GM21529 (cell line): Measurements from ENCODE around the gene ARAP2.

Experiments used
- ATAC-seq: cut with Tn5 transposase; IDR thresholded peaks from one replicate; pipeline ENCODE4 v1.9.1; 2021; ENCODE audit not compliant: unreplicated experiment

Gene ARAP2

GRCh38 chr4:36244257-36245082 is at the start of gene ARAP2:
TSS of gene ARAP2 (minus strand) at chr4:36244514. CDS start at chr4:36229486, 15,028 bp downstream.
- peak; percentile 57 for ATAC-seq

GRCh38 chr4:36292556-36293188 is 48.4 kb upstream of the ARAP2 start:
- ATAC-seq = no peak

GRCh38 chr4:36290641-36291040 is 46.3 kb upstream of the ARAP2 start:
- ATAC-seq = no peak

- no peak for ATAC-seq
Observed at GRCh38 chr4:36288731-36289426, 44.6 kb upstream of the ARAP2 start.

- ATAC-seq = no peak
Observed at GRCh38 chr4:36286481-36286871, 42.2 kb upstream of the ARAP2 start.

GRCh38 chr4:36285784-36286480 is 41.6 kb upstream of the ARAP2 start:
- ATAC-seq = peak; percentile 98

- no peak for ATAC-seq
Observed at GRCh38 chr4:36283912-36284465, 39.7 kb upstream of the ARAP2 start.

- ATAC-seq = no peak
Observed at GRCh38 chr4:36282503-36283030, 38.3 kb upstream of the ARAP2 start.

- ATAC-seq = no peak
Observed at GRCh38 chr4:36281384-36282106, 37.2 kb upstream of the ARAP2 start, which contains the start of gene DTHD1. TSS of gene DTHD1 (plus strand) at chr4:36281616. CDS start at chr4:36281759, 143 bp downstream.

GRCh38 chr4:36280555-36280954 is 36.2 kb upstream of the ARAP2 start:
- ATAC-seq = no peak

- no peak for ATAC-seq
Observed at GRCh38 chr4:36278789-36279188, 34.5 kb upstream of the ARAP2 start.

- ATAC-seq = peak; percentile 75
Observed at GRCh38 chr4:36277533-36277932, 33.2 kb upstream of the ARAP2 start.

- ATAC-seq = no peak
Observed at GRCh38 chr4:36274158-36274557, 29.8 kb upstream of the ARAP2 start.

- ATAC-seq = no peak
Observed at GRCh38 chr4:36273276-36273675, 29.0 kb upstream of the ARAP2 start.

- no peak for ATAC-seq
Observed at GRCh38 chr4:36269533-36270173, 25.3 kb upstream of the ARAP2 start.

- no peak for ATAC-seq
Observed at GRCh38 chr4:36269101-36269500, 24.8 kb upstream of the ARAP2 start.

GRCh38 chr4:36267486-36268268 is 23.4 kb upstream of the ARAP2 start:
- no peak for ATAC-seq

GRCh38 chr4:36264207-36264826 is 20.0 kb upstream of the ARAP2 start:
- ATAC-seq = no peak
